CD4-positive, alpha-beta T cell (primary cell): ENCODE measurements around the gene PDE7B. TPM values are rescaled to one million over a fixed set of nuclear protein-coding genes. Genes with fewer than 3 reads are reported as not detected.

Source experiments
- ATAC-seq: fragments of 200-7000 bp; cut with Tn5 transposase; one replicate; pipeline ENCODE4 v1.10.0; 2022; ENCODE audit warnings: mild to moderate bottlenecking; ENCODE audit not compliant: poor library complexity
- CTCF ChIA-PET: fragments of 350-600 bp; sonication (Branson Sonifier 250); formaldehyde crosslinking; loops from one replicate; lab custom pipeline; 2021; ENCODE audit warnings: antibody characterized with exemption, inconsistent platforms; lab: Charles Lee
- POLR2A ChIA-PET: fragments of 350-600 bp; sonication (Branson Sonifier 250); formaldehyde crosslinking; loops from one replicate; lab custom pipeline; 2021; ENCODE audit warnings: antibody characterized with exemption, inconsistent platforms; lab: Charles Lee
- DNase-seq, 14 experiments: peaks; one replicate each; pipeline ENCODE4 v3.0.0-alpha.2; 2013 to 2020; ENCODE audit warnings: mixed read lengths in 2 of 14
- H3K27ac ChIP-seq, 2 donors: one replicate each; pipeline versions ENCODE4 v1.5.1 to v1.7.0; 2013; ENCODE audit warnings: low read length in 2 of 2, low read depth in 1 of 2, mild to moderate bottlenecking in 1 of 2
- H3K27me3 ChIP-seq, 2 experiments: 1 replicate in 1 of 2; 2 replicates in 1 of 2; pipeline versions ENCODE4 v1.6.1 to v1.7.0; 2013; ENCODE audit warnings: low read length in 2 of 2, control low read depth in 1 of 2, mild to moderate bottlenecking in 1 of 2, moderate library complexity in 1 of 2; ENCODE audit not compliant: insufficient read depth in 2 of 2, control insufficient read depth in 1 of 2
- H3K36me3 ChIP-seq: one replicate; pipeline ENCODE4 v1.6.1; 2013; ENCODE audit warnings: low read length, control low read depth; ENCODE audit not compliant: insufficient read depth
- H3K4me1 ChIP-seq: one replicate; pipeline ENCODE4 v1.6.1; 2013; ENCODE audit warnings: low read length, control low read depth; ENCODE audit not compliant: insufficient read depth
- H3K4me3 ChIP-seq: one replicate; pipeline ENCODE4 v1.5.1; 2013; ENCODE audit warnings: mild to moderate bottlenecking, low read length, moderate library complexity
- H3K9me3 ChIP-seq, 2 experiments: 1 replicate in 1 of 2; 2 replicates in 1 of 2; pipeline versions ENCODE4 v1.6.1 to v1.7.0; 2013; ENCODE audit warnings: low read length in 2 of 2, mild to moderate bottlenecking in 2 of 2, control low read depth in 1 of 2, moderate library complexity in 1 of 2; ENCODE audit not compliant: control insufficient read depth in 1 of 2, insufficient read depth in 1 of 2
- H3K27ac Mint-ChIP-seq: one replicate; pipeline ENCODE4 v1.8.0; 2020; ENCODE audit warnings: mixed read lengths
- H3K27me3 Mint-ChIP-seq: one replicate; pipeline ENCODE4 v1.8.0; 2021; ENCODE audit warnings: mixed read lengths
- H3K36me3 Mint-ChIP-seq: one replicate; pipeline ENCODE4 v1.8.0; 2021; ENCODE audit warnings: low read depth, mixed read lengths
- H3K4me1 Mint-ChIP-seq: one replicate; pipeline ENCODE4 v1.8.0; 2021; ENCODE audit warnings: low read depth, mixed read lengths
- H3K4me3 Mint-ChIP-seq: one replicate; pipeline ENCODE4 v1.8.0; 2020; ENCODE audit warnings: mild to moderate bottlenecking, mixed read lengths
- H3K9me3 Mint-ChIP-seq: one replicate; pipeline ENCODE4 v1.8.0; 2020; ENCODE audit warnings: mixed read lengths
- intact Hi-C, 2 experiments: fragments of 100-400 bp; cut with DNase I in 1 of 2; cut with micrococcal nuclease in 1 of 2; formaldehyde crosslinking; loops; one replicate each; pipeline versions ENCODE4 v1.15.1 to v1.9.0; 2023 to 2025; cut with DNase I, micrococcal nuclease
- total RNA-seq, 174 experiments: library from RNA in 2 of 174; stranded (reverse) in 2 of 174; gene quantifications; one replicate each; pipeline ENCODE4 v1.2.3 and lab custom pipeline; 2021 to 2026
- TF ChIP-seq, protein P1 (sequence below): fragments of 200-600 bp; IDR thresholded peaks from one replicate; pipeline ENCODE4 v1.8.0; 2022; ENCODE audit warnings: antibody characterized with exemption, mild to moderate bottlenecking

PDE7B gene
- total RNA-seq, 2 experiments from 2014 or later: 0.25 to 0.34 TPM

DNA sequence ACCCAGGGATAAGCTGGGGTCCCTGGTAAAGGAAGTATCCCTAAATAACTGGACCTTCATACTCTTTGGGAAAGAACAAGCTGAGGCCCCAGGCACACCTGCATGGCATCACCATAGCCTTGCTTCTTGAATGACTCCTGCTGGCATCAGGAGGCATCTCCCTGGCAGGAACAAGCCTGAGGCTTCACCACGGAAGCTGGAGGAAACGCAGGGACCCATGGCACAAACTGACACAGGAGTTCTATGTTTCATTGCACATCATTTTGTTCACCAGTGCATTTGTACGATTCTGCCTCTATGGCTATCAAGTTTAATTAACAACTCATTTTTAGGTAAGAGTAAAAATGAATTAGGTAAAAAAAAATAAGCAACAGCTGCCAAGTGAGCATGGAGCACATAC lies 619 bp upstream of the PDE7B start:
- TF ChIP-seq, protein P1, sequence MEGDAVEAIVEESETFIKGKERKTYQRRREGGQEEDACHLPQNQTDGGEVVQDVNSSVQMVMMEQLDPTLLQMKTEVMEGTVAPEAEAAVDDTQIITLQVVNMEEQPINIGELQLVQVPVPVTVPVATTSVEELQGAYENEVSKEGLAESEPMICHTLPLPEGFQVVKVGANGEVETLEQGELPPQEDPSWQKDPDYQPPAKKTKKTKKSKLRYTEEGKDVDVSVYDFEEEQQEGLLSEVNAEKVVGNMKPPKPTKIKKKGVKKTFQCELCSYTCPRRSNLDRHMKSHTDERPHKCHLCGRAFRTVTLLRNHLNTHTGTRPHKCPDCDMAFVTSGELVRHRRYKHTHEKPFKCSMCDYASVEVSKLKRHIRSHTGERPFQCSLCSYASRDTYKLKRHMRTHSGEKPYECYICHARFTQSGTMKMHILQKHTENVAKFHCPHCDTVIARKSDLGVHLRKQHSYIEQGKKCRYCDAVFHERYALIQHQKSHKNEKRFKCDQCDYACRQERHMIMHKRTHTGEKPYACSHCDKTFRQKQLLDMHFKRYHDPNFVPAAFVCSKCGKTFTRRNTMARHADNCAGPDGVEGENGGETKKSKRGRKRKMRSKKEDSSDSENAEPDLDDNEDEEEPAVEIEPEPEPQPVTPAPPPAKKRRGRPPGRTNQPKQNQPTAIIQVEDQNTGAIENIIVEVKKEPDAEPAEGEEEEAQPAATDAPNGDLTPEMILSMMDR: no peak
- DNase-seq (no peak), ATAC-seq (no peak)
- H3K27me3 Mint-ChIP-seq: no peaks in the 10 kb centered on the region
- H3K9me3 ChIP-seq: no peaks in the 10 kb centered on the region
- POLR2A ChIA-PET: interaction anchor here (0.8 to 2.0 kb wide), 6 partner anchors 15 to 59 kb away, joined by 3 to 12 read pairs (median 4); no protein-coding TSS in a partner anchor
- H3K36me3 ChIP-seq: no peaks in the 10 kb centered on the region
- peaks cover 19% of the 10 kb centered on the region for H3K4me1 Mint-ChIP-seq
- no peak overlapping the region for H3K27ac ChIP-seq
- no peaks in the 10 kb centered on the region for H3K9me3 Mint-ChIP-seq
- peaks cover 18% of the 10 kb centered on the region for H3K4me1 ChIP-seq
- CTCF ChIA-PET: interaction anchor here (1.3 kb wide), 1 partner anchor 59 kb away, joined by 6 read pairs; no protein-coding TSS in a partner anchor
- no peaks in the 10 kb centered on the region for H3K27me3 ChIP-seq
- no peaks in the 10 kb centered on the region for H3K36me3 Mint-ChIP-seq
- H3K27ac Mint-ChIP-seq: peak overlapping the region; percentile 81
- intact Hi-C loops: loop anchor here in 1 of 2 experiments (5.0 kb wide), 2 partner anchors 56 to 174 kb away; no protein-coding TSS in a partner anchor
- no peak overlapping the region for H3K4me3 ChIP-seq
- H3K4me3 Mint-ChIP-seq: peak overlapping the region; percentile 87

- POLR2A ChIA-PET: interaction anchor here (1.0 to 2.0 kb wide), 6 partner anchors 15 to 437 kb away, joined by 4 to 12 read pairs (median 5); partner anchors contain the start of gene BCLAF1
- peaks cover 18% of the 10 kb centered on the region for H3K4me1 ChIP-seq
- Mint-ChIP-seq H3K4me1 (peaks cover 26% of the 10 kb centered on the region), H3K4me3 (peak overlapping the region; percentile 87), H3K27me3 (no peaks in the 10 kb centered on the region), H3K36me3 (no peaks in the 10 kb centered on the region), H3K27ac (peak overlapping the region; percentile 81), H3K9me3 (no peaks in the 10 kb centered on the region)
- intact Hi-C loops: loop anchor here in 1 of 2 experiments (1.0 to 5.0 kb wide), 3 partner anchors 28 to 175 kb away; no protein-coding TSS in a partner anchor
- H3K27ac ChIP-seq: no peak overlapping the region
- H3K9me3 ChIP-seq: no peaks in the 10 kb centered on the region
- no peaks in the 10 kb centered on the region for H3K36me3 ChIP-seq
- H3K4me3 ChIP-seq: no peak overlapping the region
- H3K27me3 ChIP-seq: no peaks in the 10 kb centered on the region
- TF ChIP-seq, protein P1: no peak
- DNase-seq (no peak), ATAC-seq (no peak)
- CTCF ChIA-PET: interaction anchor here (0.9 to 1.7 kb wide), 3 partner anchors 30 to 194 kb away, joined by 3 to 5 read pairs (median 4); no protein-coding TSS in a partner anchor
Observed at GRCh38 chr6:135852746-135853145, 1.2 kb downstream of the PDE7B start.

- ATAC-seq: peak; percentile 24
- POLR2A ChIA-PET: interaction anchor here (1.0 to 1.8 kb wide), 5 partner anchors 14 to 437 kb away, joined by 4 to 9 read pairs (median 5); partner anchors contain the start of gene BCLAF1
- H3K4me1 Mint-ChIP-seq: peaks cover 26% of the 10 kb centered on the region
- H3K4me1 ChIP-seq: peaks cover 18% of the 10 kb centered on the region
- CTCF ChIA-PET: interaction anchor here (0.8 to 1.7 kb wide), 5 partner anchors 9 to 194 kb away, joined by 3 to 5 read pairs (median 4); no protein-coding TSS in a partner anchor
- H3K4me3 Mint-ChIP-seq: peak overlapping the region; percentile 63
- H3K27me3 ChIP-seq: no peaks in the 10 kb centered on the region
- no peaks in the 10 kb centered on the region for H3K27me3 Mint-ChIP-seq
- no peak overlapping the region for H3K27ac ChIP-seq
- H3K27ac Mint-ChIP-seq: peak overlapping the region; percentile 40
- H3K36me3 Mint-ChIP-seq: no peaks in the 10 kb centered on the region
- H3K36me3 ChIP-seq: no peaks in the 10 kb centered on the region
- TF ChIP-seq, protein P1: no peak
- no peaks in the 10 kb centered on the region for H3K9me3 Mint-ChIP-seq
- no peak overlapping the region for H3K4me3 ChIP-seq
- intact Hi-C loops: loop anchor here in 1 of 2 experiments (5.0 kb wide), 2 partner anchors 54 to 176 kb away; no protein-coding TSS in a partner anchor
- DNase-seq: peak in 1 of 14 experiments; percentile 17
- no peaks in the 10 kb centered on the region for H3K9me3 ChIP-seq
Observed at GRCh38 chr6:135853227-135853626, 1.7 kb downstream of the PDE7B start.
